Stimulated activated effector memory CD8-positive, alpha-beta T cell treated with anti-CD3 and anti-CD28 coated beads, Interleukin-12 subunit alpha, Interleukin-12 subunit beta, amount 100 ng/mL, for 72 hours (primary cell): ENCODE results near the gene BICD1.
A peak's percentile ranks its signal among the peaks of the same experiment; 100 is the strongest.
"Not testable (repeated sequence)": the region's sequence is repeated elsewhere in the genome, so short reads cannot be mapped to it uniquely, and the experiment has no call there.

Source experiments
- ATAC-seq: fragments of 150-1000 bp; cut with Tn5 transposase; 2 replicates; pipeline ENCODE4 v1.10.0; 2021
- DNase-seq, 2 donors: peaks; one replicate each; pipeline ENCODE4 v3.0.0; 2021 to 2022; ENCODE audit warnings: low spot score in 2 of 2
- H3K27ac Mint-ChIP-seq: one replicate; pipeline ENCODE4 v1.8.0; 2022; ENCODE audit warnings: mild to moderate bottlenecking, mixed read lengths
- H3K36me3 Mint-ChIP-seq: one replicate; pipeline ENCODE4 v1.8.0; 2022; ENCODE audit warnings: mild to moderate bottlenecking, mixed read lengths
- H3K4me1 Mint-ChIP-seq: one replicate; pipeline ENCODE4 v1.8.0; 2022; ENCODE audit warnings: mixed read lengths
- H3K4me3 Mint-ChIP-seq: one replicate; pipeline ENCODE4 v1.8.0; 2022; ENCODE audit warnings: mild to moderate bottlenecking, mixed read lengths
- H3K9me3 Mint-ChIP-seq: one replicate; pipeline ENCODE4 v1.8.0; 2022; ENCODE audit warnings: mixed read lengths

Gene BICD1

GRCh38 chr12:32255588-32255987 is 148.9 kb downstream of the BICD1 start:
- no peak overlapping the region for H3K4me3 Mint-ChIP-seq
- no peak overlapping the region for H3K27ac Mint-ChIP-seq
- H3K9me3 Mint-ChIP-seq = peaks cover 4% of the 10 kb centered on the region
- no peaks in the 10 kb centered on the region for H3K36me3 Mint-ChIP-seq
- ATAC-seq = no peak
- DNase-seq = no peak
- peaks cover 9% of the 10 kb centered on the region for H3K4me1 Mint-ChIP-seq

- Mint-ChIP-seq H3K4me1 (peaks cover 16% of the 10 kb centered on the region), H3K36me3 (no peaks in the 10 kb centered on the region), H3K4me3 (no peak overlapping the region), H3K9me3 (peaks cover 4% of the 10 kb centered on the region), H3K27ac (no peak overlapping the region)
- DNase-seq (no peak), ATAC-seq (peak; percentile 77)
These were observed 151.2 kb downstream of the BICD1 start for GRCh38 chr12:32257695-32258496.

GRCh38 chr12:32260696-32261095 is 154.0 kb downstream of the BICD1 start:
- Mint-ChIP-seq H3K36me3 (no peaks in the 10 kb centered on the region), H3K27ac (no peak overlapping the region), H3K4me1 (peaks cover 16% of the 10 kb centered on the region), H3K9me3 (peaks cover 4% of the 10 kb centered on the region), H3K4me3 (no peak overlapping the region)
- DNase-seq (no peak), ATAC-seq (no peak)

- no peak for DNase-seq
- Mint-ChIP-seq H3K4me3 (no peak overlapping the region), H3K9me3 (peaks cover 4% of the 10 kb centered on the region), H3K4me1 (peaks cover 16% of the 10 kb centered on the region), H3K36me3 (no peaks in the 10 kb centered on the region), H3K27ac (no peak overlapping the region)
- ATAC-seq = no peak
These were observed 155.0 kb downstream of the BICD1 start for GRCh38 chr12:32261638-32262037.

GRCh38 chr12:32264961-32265360 is 158.3 kb downstream of the BICD1 start:
- DNase-seq (no peak), ATAC-seq (no peak)
- Mint-ChIP-seq H3K4me1 (peaks cover 7% of the 10 kb centered on the region), H3K27ac (no peak overlapping the region), H3K4me3 (no peak overlapping the region), H3K36me3 (no peaks in the 10 kb centered on the region), H3K9me3 (no peaks in the 10 kb centered on the region)

GRCh38 chr12:32265456-32265855 is 158.8 kb downstream of the BICD1 start:
- DNase-seq (no peak), ATAC-seq (no peak)
- Mint-ChIP-seq H3K4me3 (no peak overlapping the region), H3K4me1 (peaks cover 7% of the 10 kb centered on the region), H3K27ac (no peak overlapping the region), H3K9me3 (no peaks in the 10 kb centered on the region), H3K36me3 (no peaks in the 10 kb centered on the region)

- Mint-ChIP-seq H3K9me3 (no peaks in the 10 kb centered on the region), H3K36me3 (no peaks in the 10 kb centered on the region), H3K4me1 (peaks cover 6% of the 10 kb centered on the region), H3K4me3 (no peak overlapping the region), H3K27ac (no peak overlapping the region)
- no peak for DNase-seq
- ATAC-seq = no peak
These were observed 159.3 kb downstream of the BICD1 start for GRCh38 chr12:32265951-32266350.

GRCh38 chr12:32266756-32267155 is 160.1 kb downstream of the BICD1 start:
- H3K27ac Mint-ChIP-seq = no peak overlapping the region
- no peak overlapping the region for H3K4me3 Mint-ChIP-seq
- H3K9me3 Mint-ChIP-seq = no peaks in the 10 kb centered on the region
- no peak for ATAC-seq
- no peaks in the 10 kb centered on the region for H3K4me1 Mint-ChIP-seq
- no peak for DNase-seq
- no peaks in the 10 kb centered on the region for H3K36me3 Mint-ChIP-seq

GRCh38 chr12:32270818-32271710 is 164.4 kb downstream of the BICD1 start:
- H3K36me3 Mint-ChIP-seq = no peaks in the 10 kb centered on the region
- H3K9me3 Mint-ChIP-seq = no peaks in the 10 kb centered on the region
- no peak for ATAC-seq
- H3K27ac Mint-ChIP-seq = no peak overlapping the region
- DNase-seq = no peak
- H3K4me3 Mint-ChIP-seq = no peak overlapping the region
- H3K4me1 Mint-ChIP-seq = peaks cover 16% of the 10 kb centered on the region

GRCh38 chr12:32272465-32272864 is 165.8 kb downstream of the BICD1 start:
- peaks cover 16% of the 10 kb centered on the region for H3K4me1 Mint-ChIP-seq
- H3K27ac Mint-ChIP-seq = no peak overlapping the region
- no peak overlapping the region for H3K4me3 Mint-ChIP-seq
- no peaks in the 10 kb centered on the region for H3K36me3 Mint-ChIP-seq
- DNase-seq = no peak
- no peaks in the 10 kb centered on the region for H3K9me3 Mint-ChIP-seq
- ATAC-seq = no peak

- peak; percentile 42 for ATAC-seq
These were observed 166.4 kb downstream of the BICD1 start for GRCh38 chr12:32273063-32273522.

GRCh38 chr12:32273712-32274111 is 167.1 kb downstream of the BICD1 start:
- DNase-seq (no peak), ATAC-seq (peak; percentile 69)
- H3K9me3 Mint-ChIP-seq = no peaks in the 10 kb centered on the region
- H3K4me1 Mint-ChIP-seq = peaks cover 16% of the 10 kb centered on the region
- H3K27ac Mint-ChIP-seq = no peak overlapping the region
- no peaks in the 10 kb centered on the region for H3K36me3 Mint-ChIP-seq
- H3K4me3 Mint-ChIP-seq = no peak overlapping the region

More at GRCh38 chr12:32273063-32273522, 166.4 kb downstream of the BICD1 start:
- no peak for DNase-seq
- peak overlapping the region; percentile 9 for H3K27ac Mint-ChIP-seq
- no peaks in the 10 kb centered on the region for H3K9me3 Mint-ChIP-seq
- peaks cover 16% of the 10 kb centered on the region for H3K4me1 Mint-ChIP-seq
- H3K4me3 Mint-ChIP-seq = no peak overlapping the region
- no peaks in the 10 kb centered on the region for H3K36me3 Mint-ChIP-seq

- peaks cover 16% of the 10 kb centered on the region for H3K4me1 Mint-ChIP-seq
- H3K4me3 Mint-ChIP-seq = no peak overlapping the region
- DNase-seq (no peak), ATAC-seq (no peak)
- no peak overlapping the region for H3K27ac Mint-ChIP-seq
- no peaks in the 10 kb centered on the region for H3K36me3 Mint-ChIP-seq
- H3K9me3 Mint-ChIP-seq = no peaks in the 10 kb centered on the region
These were observed 168.0 kb downstream of the BICD1 start for GRCh38 chr12:32274665-32275064.

- not testable (repeated sequence) for ATAC-seq, H3K36me3 Mint-ChIP-seq, H3K27ac Mint-ChIP-seq, DNase-seq, H3K4me3 Mint-ChIP-seq, H3K9me3 Mint-ChIP-seq
- H3K4me1 Mint-ChIP-seq = peaks cover 16% of the 10 kb centered on the region
These were observed 168.9 kb downstream of the BICD1 start for GRCh38 chr12:32275520-32275919.

GRCh38 chr12:32277774-32278173 is 171.1 kb downstream of the BICD1 start:
- Mint-ChIP-seq H3K4me3 (no peak overlapping the region), H3K9me3 (no peaks in the 10 kb centered on the region), H3K27ac (no peak overlapping the region), H3K4me1 (peaks cover 13% of the 10 kb centered on the region), H3K36me3 (no peaks in the 10 kb centered on the region)
- ATAC-seq (no peak), DNase-seq (no peak)
